ENCODE results near the gene PPARD.
"Not testable (repeated sequence)": the region's sequence is repeated elsewhere in the genome, so short reads cannot be mapped to it uniquely, and the experiment has no call there.

Gene PPARD

DNA sequence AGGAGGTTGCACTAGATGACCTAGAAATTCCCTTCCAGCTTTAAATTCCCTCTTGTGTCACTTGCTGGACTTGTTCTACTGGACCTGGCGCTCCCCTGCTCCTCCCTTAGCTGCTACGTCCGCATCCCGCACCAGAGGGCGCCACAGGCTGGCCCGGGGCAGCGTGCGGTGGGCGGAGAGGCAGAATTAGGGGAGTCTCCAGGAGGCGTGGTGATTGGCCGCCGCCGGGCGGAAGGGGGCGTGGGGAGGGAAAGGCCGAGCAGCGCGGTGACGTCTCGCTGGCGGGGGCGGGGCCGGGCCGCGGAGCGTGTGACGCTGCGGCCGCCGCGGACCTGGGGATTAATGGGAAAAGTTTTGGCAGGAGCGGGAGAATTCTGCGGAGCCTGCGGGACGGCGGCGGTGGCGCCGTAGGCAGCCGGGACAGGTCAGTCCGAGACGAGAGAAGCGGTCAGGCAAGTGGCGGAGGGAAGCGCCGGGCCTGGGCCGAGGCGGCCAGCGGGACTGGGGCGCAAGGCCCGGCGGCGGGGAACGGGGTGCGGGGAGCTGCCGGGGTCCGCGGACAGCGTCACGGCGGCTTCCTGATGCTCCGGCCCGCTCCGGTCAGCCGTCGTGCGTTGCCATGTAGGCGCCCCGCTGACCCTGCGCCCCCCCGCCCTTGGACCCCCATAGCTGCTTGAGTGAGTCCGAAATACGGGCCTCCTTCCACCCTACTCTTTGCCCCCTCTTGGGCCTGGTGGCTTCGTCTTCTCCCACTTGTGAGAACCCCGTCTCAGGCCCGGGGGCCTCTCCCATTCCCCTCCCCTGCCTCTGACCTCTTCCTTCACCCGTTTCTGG is at the start of gene PPARD:
Gene PPARD, plus strand, starts transcription at position 301 of the 834 bp plus-strand sequence. CDS start 68,530 bp downstream, outside the sequence.
- DNase-seq = peak; percentile 98

DNA sequence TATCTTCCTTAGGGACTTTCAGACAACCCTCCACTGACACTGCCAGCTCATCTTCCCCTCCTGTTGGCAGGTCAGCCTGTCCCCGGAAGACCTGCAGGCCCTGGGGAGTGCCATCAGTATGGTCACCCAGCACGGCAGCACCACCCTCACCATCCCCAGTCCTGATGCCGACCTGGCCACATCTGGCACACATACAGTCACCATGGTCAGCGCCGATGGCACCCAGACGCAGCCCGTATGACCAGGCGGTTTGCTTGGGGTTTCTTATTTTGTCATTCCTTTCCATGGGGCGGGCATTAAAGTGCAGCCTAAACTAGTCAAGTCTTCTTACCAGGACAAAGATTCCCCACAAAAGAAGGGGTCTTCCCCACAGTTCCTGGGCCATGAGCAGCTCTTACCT is 48.7 kb upstream of the PPARD start:
- DNase-seq = no peak

DNA sequence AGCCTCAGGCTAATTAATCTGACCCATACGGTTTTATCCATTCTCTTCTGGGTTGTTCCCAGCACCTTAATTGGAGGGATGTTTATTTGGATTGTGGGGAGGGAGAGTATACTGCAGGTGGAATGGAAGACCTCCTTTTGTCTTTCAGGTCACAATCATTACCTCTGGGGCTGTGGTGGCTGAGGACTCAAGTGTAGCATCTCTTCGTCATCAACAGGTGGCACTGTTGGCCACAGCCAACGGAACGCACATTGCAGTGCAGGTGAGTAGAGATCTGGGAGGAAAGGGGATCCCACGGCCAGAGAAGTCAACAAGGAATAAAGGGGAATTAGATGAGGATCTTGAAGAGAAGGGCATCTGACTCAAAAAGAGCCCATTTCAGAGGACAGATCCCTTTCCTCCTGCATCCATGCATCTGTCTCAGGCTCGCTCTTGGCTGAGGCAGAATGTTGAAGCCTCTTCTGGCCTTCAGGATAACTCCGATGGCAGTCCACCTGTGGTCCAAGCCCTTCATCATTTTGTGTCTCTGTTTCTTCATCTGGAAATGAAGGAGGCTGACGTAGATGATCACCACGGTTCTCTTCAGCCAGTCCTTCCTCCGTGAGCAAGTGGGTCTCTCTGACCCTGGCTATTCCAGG is 47.9 kb upstream of the PPARD start:
- no peak for DNase-seq

DNA sequence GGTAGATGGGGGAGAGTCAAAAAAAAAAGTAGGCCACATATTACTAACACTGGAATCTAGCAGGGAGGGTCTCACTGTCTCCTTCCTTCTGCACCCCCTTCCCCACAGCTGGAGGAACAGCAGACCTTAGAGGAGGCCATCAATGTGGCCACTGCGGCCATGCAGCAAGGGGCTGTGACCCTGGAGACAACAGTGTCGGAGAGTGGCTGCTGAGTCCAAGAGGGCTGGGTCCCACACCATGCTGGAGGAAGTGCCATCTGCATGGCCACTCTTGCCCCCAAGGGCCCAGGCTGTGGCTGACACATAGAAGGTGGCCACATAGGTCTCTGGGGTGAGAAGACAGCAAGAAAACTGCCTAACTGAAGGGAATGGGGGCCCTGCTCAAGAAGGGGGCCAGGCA is 47.3 kb upstream of the PPARD start:
- DNase-seq = no peak

DNA sequence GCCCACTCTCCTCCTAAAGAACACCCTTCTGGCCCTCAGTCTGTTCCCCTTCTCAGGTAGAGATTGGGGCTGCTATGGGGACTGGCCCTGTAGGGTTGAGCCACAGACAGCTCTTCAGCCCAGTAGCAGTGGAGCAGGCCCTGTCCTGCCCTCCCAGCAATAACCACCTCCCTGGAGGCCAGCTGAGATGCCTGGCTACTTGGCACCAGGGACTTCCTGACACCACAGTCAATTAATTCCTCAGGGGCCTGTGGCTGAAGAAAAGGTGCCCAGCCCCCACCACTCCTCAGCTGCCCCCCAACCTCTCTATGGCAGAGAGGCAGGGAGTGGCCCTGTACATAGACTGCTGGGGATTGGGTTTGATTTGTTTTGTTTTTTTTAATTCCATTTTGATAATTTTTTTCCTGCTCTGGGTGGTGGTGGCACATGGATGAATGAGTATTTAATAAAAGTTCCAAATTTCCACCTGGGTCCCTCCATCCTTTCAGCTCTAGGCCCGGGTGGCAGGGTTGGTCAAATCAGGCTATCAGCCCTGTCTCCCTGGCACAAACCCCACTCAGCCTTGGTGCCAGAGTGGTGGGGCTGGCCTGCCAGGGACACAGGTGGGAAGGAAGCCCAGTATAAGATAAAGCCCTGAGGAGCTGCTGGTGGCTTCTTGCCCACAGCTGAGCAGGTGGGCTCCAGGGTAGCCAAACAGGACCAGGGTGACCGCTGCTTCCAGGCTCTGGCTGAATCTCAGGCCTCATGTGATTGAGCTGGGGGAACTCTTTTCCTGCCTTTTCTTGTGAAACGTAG is 46.6 kb upstream of the PPARD start:
- no peak for DNase-seq

DNA sequence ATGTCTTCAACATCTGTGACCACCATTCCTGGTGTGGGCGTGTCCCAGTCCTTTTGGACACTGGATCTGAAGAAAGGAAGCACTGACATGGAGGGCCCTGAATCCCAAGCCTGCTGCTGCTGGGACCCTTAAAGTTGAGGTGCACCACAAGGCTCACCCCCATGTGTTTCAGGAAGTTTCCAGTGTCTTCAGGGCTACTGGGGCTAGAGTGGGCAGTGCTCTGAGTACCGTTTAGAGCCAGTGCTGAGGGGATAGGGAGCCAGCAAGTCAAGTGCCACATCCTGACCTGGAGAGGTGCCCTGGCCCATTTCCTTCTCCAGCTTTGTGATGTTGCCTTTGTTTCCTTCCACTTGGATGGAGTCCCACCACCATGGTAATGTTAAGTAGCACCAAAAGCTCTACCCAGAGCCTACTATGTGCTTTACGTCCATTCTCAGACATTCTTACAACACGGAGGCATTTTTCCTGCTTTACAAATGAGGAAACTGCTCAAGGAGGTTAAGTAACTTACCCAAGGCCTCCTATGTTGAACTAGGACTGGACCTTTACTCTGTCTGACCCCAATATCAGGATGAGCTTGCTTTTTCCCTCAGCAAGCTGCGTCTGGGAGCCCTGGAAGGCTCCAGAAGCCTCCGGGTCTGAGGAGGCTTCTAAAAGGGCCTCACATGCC is 45.3 kb upstream of the PPARD start:
- no peak for DNase-seq

DNA sequence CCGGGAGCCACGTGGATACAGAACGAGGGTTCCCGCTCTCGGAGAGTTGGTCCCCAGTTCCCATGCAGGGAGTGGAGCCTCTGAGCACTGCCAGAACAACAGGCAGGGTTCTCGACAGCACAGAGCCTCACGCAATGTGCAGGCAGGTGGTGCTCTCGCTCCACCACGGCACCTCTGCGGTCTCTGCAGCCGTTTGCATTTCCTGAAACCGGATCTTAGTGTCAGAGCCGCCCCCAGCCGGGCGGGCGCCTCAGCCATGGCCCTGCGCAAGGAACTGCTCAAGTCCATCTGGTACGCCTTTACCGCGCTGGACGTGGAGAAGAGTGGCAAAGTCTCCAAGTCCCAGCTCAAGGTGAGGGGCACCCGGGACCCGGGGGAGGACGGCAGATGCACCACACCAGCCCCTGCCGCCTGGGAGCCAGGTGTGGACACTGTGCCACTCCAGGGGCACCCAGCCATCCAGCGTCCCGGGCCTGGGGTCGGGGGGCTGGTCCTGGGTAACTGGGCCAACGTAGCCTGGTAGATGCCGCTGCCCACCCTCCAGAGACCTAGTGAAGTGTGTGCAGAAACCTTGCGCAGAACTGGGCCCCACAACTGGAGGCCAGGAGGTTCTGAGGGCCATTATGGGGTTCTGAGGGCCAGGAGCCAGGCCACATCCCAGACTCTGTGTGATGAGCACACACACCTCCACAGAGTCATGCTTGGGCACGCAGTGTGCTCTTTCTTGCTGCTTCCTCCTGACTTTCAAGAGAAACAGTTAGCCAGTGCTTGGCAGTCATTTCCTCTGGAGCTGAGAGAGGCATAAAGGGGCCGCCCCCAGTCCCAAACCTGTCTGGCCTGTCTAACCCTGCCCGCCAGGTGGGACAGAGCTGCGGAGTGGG is 44.5 kb upstream of the PPARD start, which contains the start of gene DEF6:
Gene DEF6, plus strand, starts transcription at position 218 of the 881 bp plus-strand sequence. Its CDS starts 39 bp downstream, at position 257.
- DNase-seq = peak; percentile 78

DNA sequence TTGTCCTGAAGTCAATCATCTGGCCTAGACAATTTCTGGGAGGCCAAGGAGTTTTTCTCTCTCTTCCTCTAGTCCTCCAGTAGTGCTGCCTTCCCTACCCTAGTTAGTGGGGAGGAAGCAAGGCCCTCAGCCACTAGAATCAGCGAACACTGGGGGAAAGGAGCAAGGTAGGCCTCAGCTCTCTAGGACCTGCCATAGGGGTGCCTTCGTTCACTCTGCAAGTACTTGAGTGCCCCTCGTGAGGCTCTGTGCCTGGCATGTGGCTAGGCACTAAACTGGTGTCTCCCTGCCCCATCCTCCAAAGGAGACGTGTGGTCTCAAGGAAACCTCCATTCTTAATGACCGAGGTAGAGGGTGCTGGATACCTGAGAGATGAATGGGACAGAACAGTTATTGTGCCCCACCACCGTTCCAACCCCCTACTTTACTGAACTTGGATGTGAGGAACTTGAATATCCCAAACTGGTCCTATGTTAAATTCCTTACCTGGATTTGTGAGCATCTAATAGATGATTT is 43.7 kb upstream of the PPARD start:
- no peak for DNase-seq

DNA sequence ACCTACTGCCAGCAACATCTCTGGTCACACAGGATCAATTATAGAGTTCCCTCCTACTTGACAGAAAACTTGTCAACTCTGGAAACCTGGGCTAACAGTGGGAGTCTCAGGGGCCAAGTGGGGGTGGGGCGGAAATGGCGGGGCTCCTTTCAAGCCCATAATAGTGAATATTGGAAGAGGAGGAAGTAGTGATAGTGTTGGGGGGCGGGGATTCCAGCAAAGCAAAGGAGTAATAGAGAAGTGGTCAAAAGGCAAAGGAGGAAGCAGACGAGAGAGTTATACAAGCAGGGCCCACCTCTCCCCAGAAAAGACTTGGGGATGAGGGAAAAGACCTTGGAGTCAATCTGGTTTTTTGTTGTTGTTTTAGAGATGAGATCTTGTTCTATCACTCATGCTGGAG is 42.7 kb upstream of the PPARD start:
- DNase-seq = no peak

DNA sequence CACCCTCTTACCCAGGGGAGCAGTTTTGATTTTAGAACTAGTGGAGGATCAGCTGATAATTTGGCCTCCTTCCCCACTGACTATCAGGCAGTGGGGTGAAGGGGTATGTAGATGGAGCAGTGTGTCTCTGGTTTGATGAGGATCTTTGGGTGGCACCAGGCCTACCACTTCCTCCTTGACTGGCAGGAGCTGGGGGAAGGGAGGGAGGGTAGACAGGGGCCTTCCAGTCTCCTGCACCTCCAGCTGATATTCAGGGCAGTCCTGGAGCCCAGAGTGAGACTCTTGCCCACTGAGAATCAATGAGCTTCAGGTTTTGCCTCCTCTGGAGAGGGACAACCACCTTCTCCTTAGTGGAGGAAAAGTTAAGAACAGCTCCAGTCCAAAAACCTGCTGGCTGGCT is 41.5 kb upstream of the PPARD start:
- no peak for DNase-seq

DNA sequence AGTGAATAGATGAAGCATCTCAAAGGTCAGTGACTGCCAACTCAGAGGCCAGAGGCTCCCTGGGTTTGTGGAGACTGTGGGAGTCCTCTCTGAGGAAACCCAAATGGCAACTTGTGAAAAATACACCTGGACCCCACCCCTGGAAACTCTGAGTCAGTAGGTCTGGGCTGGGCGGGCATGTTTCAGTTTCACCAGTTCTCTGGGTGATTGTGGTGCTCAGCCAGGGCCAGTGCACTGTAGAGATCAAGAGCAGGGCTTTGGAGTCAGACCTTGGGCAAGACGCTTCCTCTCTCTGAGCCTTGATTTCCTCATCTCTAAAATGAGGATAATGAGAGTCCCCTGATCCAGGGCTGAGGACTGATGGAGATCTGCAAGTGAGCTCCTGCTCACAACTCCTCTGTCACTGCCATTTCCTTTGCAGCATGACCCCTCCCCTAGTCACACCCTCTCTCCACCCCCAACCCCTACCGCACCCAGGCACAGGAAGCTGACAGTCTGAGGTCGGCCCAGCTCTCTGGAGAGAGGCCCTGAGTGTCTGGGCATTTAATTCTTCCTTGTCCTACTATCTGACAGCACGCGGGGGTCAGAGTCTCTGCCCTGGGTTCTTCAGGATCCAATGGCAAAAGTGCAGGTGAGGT is 39.6 kb upstream of the PPARD start:
- peak; percentile 81 for DNase-seq

DNA sequence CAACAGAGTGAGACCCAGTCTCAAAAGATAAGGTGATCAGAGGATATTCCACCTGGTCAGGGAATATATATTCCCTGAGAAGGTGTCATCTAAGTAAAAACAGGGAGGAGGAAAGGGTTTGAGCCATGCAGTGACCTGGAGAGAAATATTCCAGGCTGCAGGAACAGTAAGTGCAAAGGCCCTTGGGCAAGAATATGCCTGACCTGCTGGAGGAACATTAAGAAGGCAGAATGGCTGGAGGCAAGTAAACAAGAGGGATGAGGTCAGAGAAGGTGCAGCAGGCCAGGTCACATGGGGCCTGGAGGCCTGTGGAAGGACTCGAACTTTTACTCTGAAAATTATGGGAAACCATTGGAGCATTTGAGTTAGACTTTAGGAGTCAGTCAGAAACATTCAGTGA is 38.1 kb upstream of the PPARD start:
- no peak for DNase-seq

DNA sequence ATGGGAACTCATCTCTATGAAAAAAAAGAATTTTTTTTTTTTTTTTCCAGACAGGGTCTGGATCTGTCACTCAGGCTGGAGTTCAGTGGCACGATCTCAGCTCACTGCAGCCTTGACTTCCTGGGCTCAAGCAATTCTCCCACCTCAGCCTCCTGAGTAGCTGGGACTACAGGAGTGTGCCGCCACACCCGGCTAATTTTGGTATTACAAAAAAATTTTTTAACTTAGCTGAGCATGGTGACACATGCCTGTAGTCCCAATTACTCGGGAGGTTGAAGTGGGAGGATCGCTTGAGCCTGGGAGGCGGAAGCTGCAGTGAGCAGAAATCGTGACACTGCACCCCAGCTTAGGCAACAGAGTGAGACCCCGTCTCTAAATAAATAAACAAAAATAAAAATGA is 37.2 kb upstream of the PPARD start:
- no peak for DNase-seq

DNA sequence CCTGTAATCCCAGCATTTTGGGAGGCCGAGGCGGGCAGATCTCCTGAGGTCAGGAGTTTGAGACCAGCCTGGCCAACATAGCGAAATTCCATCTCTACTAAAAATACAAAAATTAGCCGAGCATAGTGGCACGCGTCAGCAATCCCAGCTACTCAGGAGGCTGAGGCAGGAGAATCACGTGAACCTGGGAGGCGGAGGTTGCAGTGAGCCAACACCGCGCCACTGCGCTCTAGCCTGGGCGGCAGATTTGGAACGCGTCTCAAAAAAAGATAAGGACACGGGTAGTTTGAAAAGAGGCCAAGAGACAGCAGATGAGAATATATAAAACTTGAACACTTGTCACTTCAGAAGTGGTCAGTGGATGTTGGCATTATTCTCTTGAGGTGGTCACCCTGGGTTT is 35.2 kb upstream of the PPARD start:
- DNase-seq = not testable (repeated sequence)

DNA sequence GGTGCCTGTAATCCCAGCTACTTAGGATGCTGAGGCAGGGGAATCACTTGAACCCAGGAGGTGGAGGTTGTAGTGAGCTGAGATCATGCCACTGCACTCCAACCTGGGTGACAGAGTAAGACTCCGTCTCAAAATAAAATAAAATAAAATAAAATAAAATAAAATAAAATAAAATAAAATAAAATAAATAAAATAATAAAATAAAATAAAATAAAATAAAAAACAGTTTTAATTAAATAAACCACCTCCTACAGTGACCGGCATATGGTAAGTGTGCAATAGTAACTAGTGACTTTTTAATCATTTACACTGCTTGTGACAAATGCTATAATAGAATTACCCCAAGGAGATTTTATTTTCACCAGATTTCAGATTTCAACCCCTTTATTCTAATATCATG is 33.8 kb upstream of the PPARD start:
- not testable (repeated sequence) for DNase-seq

DNA sequence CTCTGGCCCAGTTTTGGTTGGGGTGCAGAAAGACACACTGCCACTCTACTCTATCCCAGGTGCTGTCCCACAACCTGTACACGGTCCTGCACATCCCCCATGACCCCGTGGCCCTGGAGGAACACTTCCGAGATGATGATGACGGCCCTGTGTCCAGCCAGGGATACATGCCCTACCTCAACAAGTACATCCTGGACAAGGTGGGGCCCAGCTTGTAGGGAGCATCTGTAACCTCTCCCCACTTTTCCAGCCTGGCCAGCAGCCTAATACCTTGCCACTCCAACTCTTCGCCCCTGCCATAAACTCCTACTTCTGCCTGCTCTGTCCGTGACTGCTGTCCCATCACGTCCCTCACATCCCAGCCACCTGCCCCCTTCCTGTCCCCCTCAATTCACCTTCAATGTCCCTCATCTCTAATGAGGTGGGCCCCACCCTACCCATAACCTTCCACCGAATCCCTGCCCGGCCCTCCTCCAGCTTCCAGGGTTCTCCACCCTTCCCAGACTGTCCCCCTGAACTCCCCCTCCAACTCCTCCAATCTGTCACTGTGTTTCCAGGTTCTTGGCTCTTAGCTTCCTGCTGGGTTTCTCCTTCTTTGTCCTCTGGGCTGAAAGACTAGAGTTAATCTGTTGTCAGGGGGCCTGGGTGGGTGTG is 32.6 kb upstream of the PPARD start:
- DNase-seq = no peak

DNA sequence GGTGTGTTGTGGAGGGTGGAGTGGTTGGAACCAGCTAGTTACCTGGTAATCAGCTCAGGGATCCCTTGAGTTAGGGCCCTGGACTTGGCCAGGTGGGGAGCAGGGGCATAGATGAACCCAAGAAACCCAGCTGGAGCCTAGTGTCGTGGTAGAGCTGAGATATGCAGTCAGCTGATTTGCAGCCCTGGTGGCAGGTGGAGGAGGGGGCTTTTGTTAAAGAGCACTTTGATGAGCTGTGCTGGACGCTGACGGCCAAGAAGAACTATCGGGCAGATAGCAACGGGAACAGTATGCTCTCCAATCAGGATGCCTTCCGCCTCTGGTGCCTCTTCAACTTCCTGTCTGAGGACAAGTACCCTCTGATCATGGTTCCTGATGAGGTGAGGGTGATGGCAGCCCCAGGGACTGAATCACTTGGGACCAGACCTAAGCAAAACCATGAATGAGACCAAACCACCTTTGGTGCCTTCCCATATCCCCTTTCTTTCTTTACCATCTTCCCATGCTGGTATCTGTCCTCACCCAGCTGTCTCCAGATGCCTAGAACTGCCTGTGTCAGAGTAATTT is 32.0 kb upstream of the PPARD start:
- DNase-seq = no peak

DNA sequence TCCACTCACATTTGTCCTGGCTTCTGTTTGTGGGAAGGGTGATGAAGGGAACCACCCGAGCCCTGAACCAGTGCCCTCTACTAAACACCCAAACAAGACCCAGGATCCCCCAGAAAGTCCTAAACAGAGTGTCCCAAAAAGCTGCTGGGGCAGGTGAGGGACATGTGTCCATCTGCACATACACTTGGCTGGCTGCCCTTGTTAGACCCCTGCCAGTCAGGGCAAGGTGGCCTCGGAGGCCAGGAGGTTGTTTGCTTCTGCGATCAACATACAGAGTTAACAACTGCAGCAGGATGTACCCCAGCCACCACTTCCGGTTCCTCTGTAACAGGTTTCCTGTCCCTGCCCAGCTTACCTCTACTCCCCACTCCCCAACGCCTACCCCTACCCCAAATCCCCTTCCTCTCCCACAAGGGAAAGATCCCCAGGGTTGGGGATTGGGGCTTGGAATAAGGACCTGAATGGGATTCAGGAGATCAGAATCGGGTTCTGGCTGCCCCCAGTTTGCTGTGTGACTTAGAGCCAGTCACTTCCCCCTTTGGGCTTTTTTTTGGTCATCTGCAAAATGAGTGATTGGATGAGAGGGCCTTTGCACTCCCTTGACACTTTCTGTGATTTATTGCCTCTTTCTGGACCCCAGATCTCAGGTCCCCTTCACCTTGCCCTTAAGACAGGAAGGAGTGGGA is 30.8 kb upstream of the PPARD start:
- DNase-seq = no peak

DNA sequence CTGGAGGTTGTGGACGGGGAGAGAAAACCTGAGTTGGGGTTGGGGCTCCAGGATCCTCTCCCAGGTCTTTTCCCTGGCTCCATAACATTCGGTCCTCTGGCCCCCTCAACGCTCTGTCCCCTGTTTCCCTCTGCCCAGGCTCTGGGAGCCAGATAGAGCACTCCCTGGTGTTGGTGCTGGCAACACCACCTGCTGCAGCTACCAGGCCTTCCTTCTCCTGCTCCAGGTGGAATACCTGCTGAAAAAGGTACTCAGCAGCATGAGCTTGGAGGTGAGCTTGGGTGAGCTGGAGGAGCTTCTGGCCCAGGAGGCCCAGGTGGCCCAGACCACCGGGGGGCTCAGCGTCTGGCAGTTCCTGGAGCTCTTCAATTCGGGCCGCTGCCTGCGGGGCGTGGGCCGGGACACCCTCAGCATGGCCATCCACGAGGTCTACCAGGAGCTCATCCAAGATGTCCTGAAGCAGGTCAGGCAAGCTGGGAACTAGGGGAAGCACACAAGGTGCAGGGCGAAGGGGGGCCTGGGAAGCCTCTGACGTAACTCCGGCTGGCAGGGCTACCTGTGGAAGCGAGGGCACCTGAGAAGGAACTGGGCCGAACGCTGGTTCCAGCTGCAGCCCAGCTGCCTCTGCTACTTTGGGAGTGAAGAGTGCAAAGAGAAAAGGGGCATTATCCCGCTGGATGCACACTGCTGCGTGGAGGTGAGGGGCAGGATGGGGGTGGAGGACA is 30.1 kb upstream of the PPARD start:
- DNase-seq = no peak
